ENCODE measurements around the gene KIF18B. TPM values are rescaled to one million over a fixed set of nuclear protein-coding genes. Genes with fewer than 3 reads are reported as not detected.

Gene KIF18B
- total and polyA plus RNA-seq, 2 donors (not counting 3 experiments of a cell fraction or from before 2014, with no cell fraction given), result 24.5 to 50.3 TPM

DNA sequence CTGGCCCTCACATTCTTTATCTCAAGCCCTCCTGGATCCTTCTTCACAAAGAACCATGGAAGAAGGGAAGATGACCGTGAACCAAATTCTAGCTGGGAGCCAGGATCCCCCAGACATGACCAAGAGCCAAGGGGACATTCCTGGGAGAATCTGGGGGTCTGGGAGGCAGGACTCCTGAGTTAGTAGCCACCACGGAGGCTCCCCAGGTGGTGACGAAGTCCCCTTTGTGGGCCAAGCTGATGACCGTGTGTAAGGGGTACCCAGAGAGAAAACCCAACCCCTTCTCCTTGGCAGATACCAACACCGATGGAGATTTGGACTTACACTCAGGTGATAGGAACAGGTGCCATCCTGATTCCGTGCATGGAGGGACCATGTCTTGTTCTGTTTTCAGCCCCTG, 25.4 kb downstream of the KIF18B start:
- TF ChIP-seq MYC (IDR thresholded peaks at IDR 0.05; ENCODE audit: low read depth, low read length), result no peak
- TF ChIP-seq EZH2 (IDR thresholded peaks at IDR 0.05; ENCODE audit: borderline replicate concordance, low read depth, low read length, severe bottlenecking), result no peak
- Histone ChIP-seq H3K27ac (ENCODE audit: insufficient read depth, low read depth, low read length) (no peak overlapping the region), H2AFZ (ENCODE audit: low read depth, low read length) (no peak overlapping the region), H3K4me2 (ENCODE audit: insufficient read depth, low read length) (no peak overlapping the region), H3K27me3 (ENCODE audit: control insufficient read depth in 2 of 2, insufficient read depth in 2 of 2, low read length in 2 of 2) (peaks cover 0 to 11% of the 10 kb centered on the region in 2 experiments), H3K9me3 (replicated peaks; ENCODE audit: control insufficient read depth, insufficient read depth, low read length) (no peaks in the 10 kb centered on the region), H3K4me3 (replicated peaks in 1 of 3; ENCODE audit: insufficient read depth in 1 of 3, low read depth in 1 of 3, low read length in 3 of 3) (no peak overlapping the region), H3K79me2 (ENCODE audit: control insufficient read depth, insufficient read depth, low read length) (no peaks in the 10 kb centered on the region), H4K20me1 (replicated peaks; ENCODE audit: control insufficient read depth, extremely low read depth, insufficient read depth, low read length) (no peaks in the 10 kb centered on the region), H3K9me1 (replicated peaks; ENCODE audit: control insufficient read depth, extremely low read depth, insufficient read depth, low read length) (no peaks in the 10 kb centered on the region), H3K36me3 (ENCODE audit: control insufficient read depth in 2 of 2, extremely low read depth in 1 of 2, insufficient read depth in 2 of 2, low read length in 2 of 2) (peaks cover 0 to 3% of the 10 kb centered on the region in 2 experiments), H3K9ac (replicated peaks; ENCODE audit: extremely low read depth, insufficient read depth, low read length) (no peak overlapping the region), H3K4me1 (ENCODE audit: control insufficient read depth, extremely low read depth, insufficient read depth, low read length) (peaks cover under 1% of the 10 kb centered on the region)
- BruUV-seq (replicated peaks), result no TSS peak
- ChIA-PET CTCF (interaction anchor here (0.5 to 9.9 kb wide), 4 partner anchors 22 to 211 kb away, joined by 3 to 331 read pairs (median 48); partner anchors contain the start of gene EFTUD2), POLR2A (interaction anchor here (1.4 kb wide), 1 partner anchor 98 kb away, joined by 5 read pairs; no protein-coding TSS in a partner anchor)
- intact Hi-C loops (cut with micrococcal nuclease), result no loop called here
- dilution Hi-C loops (cut with MboI; ENCODE audit: extremely low pct_ligation_motif_present, low sequenced_read_pairs), result no loop called here
- FAIRE-seq (no peak), DNase-seq (ENCODE audit: low read depth, low spot score) (no peak)

DNA sequence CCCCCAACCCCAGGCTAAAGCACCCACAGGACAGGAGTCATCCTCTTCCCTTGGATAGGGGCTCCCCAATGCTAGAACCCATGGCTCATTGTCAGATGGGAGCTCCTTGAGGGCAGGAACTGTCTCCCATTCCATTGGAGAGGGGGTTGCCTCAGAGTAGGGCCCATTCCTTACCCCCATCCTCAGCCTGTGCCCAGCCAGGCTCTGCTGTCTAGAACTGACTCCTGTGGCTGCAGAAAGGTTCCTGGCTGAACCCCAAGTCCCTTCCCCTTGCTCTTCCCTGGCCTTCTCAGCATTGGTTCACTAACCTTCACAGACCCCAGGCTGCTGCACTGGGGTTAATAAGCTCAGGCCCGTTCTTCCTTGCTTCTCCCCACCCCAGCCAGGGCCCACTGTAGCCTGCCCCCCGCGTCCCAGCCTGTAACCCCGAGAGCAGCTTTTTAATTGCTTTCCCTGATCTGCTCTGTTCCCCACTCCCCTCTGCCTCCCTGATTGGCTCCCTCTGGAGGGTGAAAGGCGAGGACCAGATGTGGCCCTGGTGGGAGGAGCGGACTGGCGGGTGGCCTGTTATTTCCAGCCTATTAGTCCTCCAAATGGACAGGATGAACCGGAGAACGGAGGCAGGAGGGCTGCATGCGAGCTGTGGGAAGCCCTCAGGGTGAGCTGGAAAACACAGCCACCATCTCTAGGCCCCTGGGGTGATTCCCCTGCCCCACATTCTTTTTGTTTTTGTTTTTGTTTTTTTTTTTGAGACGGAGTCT, 26.3 kb downstream of the KIF18B start:
- Histone ChIP-seq H2AFZ (ENCODE audit: low read depth, low read length) (no peak overlapping the region), H3K4me3 (replicated peaks in 1 of 3; ENCODE audit: insufficient read depth in 1 of 3, low read depth in 1 of 3, low read length in 3 of 3) (no peak overlapping the region), H3K4me2 (ENCODE audit: insufficient read depth, low read length) (no peak overlapping the region), H3K9me3 (replicated peaks; ENCODE audit: control insufficient read depth, insufficient read depth, low read length) (no peaks in the 10 kb centered on the region), H3K9me1 (replicated peaks; ENCODE audit: control insufficient read depth, extremely low read depth, insufficient read depth, low read length) (no peaks in the 10 kb centered on the region), H3K27me3 (ENCODE audit: control insufficient read depth in 2 of 2, insufficient read depth in 2 of 2, low read length in 2 of 2) (peaks cover 0 to 11% of the 10 kb centered on the region in 2 experiments), H3K4me1 (ENCODE audit: control insufficient read depth, extremely low read depth, insufficient read depth, low read length) (peaks cover 8% of the 10 kb centered on the region), H3K27ac (ENCODE audit: insufficient read depth, low read depth, low read length) (no peak overlapping the region), H4K20me1 (replicated peaks; ENCODE audit: control insufficient read depth, extremely low read depth, insufficient read depth, low read length) (no peaks in the 10 kb centered on the region), H3K9ac (replicated peaks; ENCODE audit: extremely low read depth, insufficient read depth, low read length) (no peak overlapping the region), H3K36me3 (ENCODE audit: control insufficient read depth in 2 of 2, extremely low read depth in 1 of 2, insufficient read depth in 2 of 2, low read length in 2 of 2) (no peaks in the 10 kb centered on the region), H3K79me2 (ENCODE audit: control insufficient read depth, insufficient read depth, low read length) (no peaks in the 10 kb centered on the region)
- no peak for DNase-seq (ENCODE audit: low read depth, low spot score)
- TF ChIP-seq GATA2 (IDR thresholded peaks at IDR 0.05; ENCODE audit: insufficient read depth, insufficient read length, low read depth, low read length) (no peak), EZH2 (IDR thresholded peaks at IDR 0.05; ENCODE audit: borderline replicate concordance, low read depth, low read length, severe bottlenecking) (no peak), POLR2AphosphoS5 (IDR thresholded peaks at IDR 0.05; ENCODE audit: insufficient read depth, low read depth, low read length) (no peak), JUN (IDR thresholded peaks at IDR 0.05; ENCODE audit: borderline replicate concordance, insufficient read depth, insufficient read length, low read depth) (no peak), FOS (IDR thresholded peaks at IDR 0.05; ENCODE audit: borderline replicate concordance, insufficient read depth, low read length) (no peak), MYC (IDR thresholded peaks at IDR 0.05; ENCODE audit: low read depth, low read length) (no peak), POLR2A (IDR thresholded peaks at IDR 0.05; ENCODE audit: low read depth, low read length) (no peak)
- TF ChIP-seq, protein P1, sequence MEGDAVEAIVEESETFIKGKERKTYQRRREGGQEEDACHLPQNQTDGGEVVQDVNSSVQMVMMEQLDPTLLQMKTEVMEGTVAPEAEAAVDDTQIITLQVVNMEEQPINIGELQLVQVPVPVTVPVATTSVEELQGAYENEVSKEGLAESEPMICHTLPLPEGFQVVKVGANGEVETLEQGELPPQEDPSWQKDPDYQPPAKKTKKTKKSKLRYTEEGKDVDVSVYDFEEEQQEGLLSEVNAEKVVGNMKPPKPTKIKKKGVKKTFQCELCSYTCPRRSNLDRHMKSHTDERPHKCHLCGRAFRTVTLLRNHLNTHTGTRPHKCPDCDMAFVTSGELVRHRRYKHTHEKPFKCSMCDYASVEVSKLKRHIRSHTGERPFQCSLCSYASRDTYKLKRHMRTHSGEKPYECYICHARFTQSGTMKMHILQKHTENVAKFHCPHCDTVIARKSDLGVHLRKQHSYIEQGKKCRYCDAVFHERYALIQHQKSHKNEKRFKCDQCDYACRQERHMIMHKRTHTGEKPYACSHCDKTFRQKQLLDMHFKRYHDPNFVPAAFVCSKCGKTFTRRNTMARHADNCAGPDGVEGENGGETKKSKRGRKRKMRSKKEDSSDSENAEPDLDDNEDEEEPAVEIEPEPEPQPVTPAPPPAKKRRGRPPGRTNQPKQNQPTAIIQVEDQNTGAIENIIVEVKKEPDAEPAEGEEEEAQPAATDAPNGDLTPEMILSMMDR (IDR thresholded peaks at IDR 0.05; ENCODE audit: extremely low read depth in 1 of 2, insufficient read depth in 1 of 2, low read depth in 1 of 2, low read length in 2 of 2), result no peak
- TF ChIP-seq, protein P2, sequence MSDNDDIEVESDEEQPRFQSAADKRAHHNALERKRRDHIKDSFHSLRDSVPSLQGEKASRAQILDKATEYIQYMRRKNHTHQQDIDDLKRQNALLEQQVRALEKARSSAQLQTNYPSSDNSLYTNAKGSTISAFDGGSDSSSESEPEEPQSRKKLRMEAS (IDR thresholded peaks at IDR 0.05; ENCODE audit: insufficient read depth, insufficient read length), result no peak
- FAIRE-seq, result no peak
- ChIA-PET POLR2A (interaction anchor here (1.4 kb wide), 1 partner anchor 99 kb away, joined by 5 read pairs; no protein-coding TSS in a partner anchor), CTCF (interaction anchor here (0.5 to 9.9 kb wide), 25 partner anchors 7 to 214 kb away, joined by 3 to 331 read pairs (median 6); partner anchors contain the start of genes ACBD4, DCAKD, EFTUD2 and PLCD3)
- dilution Hi-C loops (cut with MboI; ENCODE audit: extremely low pct_ligation_motif_present, low sequenced_read_pairs) (no loop called here), intact Hi-C loops (cut with micrococcal nuclease) (no loop called here)
- BruUV-seq (replicated peaks), result no TSS peak

Measured in endothelial cell of umbilical vein (primary cell).